GM12878 (cell line): Measurements from ENCODE around the gene SGMS1. TPM values are rescaled to one million over a fixed set of nuclear protein-coding genes. Genes with fewer than 3 reads are reported as not detected.

Experiments
- ATAC-seq: fragments of 200-7000 bp; cut with Tn5 transposase; 3 replicates; pipeline ENCODE4 v1.9.1; 2020; ENCODE audit warnings: mild to moderate bottlenecking, moderate library complexity
- BruUV-seq: library from RNA; stranded (reverse); fragments of 400-500 nt; replicated peaks from 2 replicates; lab custom pipeline; 2021; lab: Mats Ljungman, UMichigan
- CTCF ChIA-PET: fragments of 300-600 bp; sonication (Branson Sonifier 250); formaldehyde crosslinking; extraction: SDS; loops from one replicate; lab custom pipeline; 2021; ENCODE audit warnings: inconsistent platforms; lab: Yijun Ruan, JAX
- POLR2A ChIA-PET: fragments of 350-600 bp; formaldehyde crosslinking; extraction: SDS; loops from one replicate; lab custom pipeline; 2021; ENCODE audit warnings: inconsistent platforms; lab: Charles Lee
- RAD21 ChIA-PET: fragments of 300-600 bp; sonication (Branson Sonifier 250); formaldehyde crosslinking; loops from one replicate; lab custom pipeline; 2023; ENCODE audit warnings: antibody characterized with exemption; ENCODE audit not compliant: unreplicated experiment; lab: Charles Lee
- SMC1A ChIA-PET: fragments of 300-600 bp; sonication (Branson Sonifier 250); formaldehyde crosslinking; loops from one replicate; lab custom pipeline; 2023; ENCODE audit not compliant: unreplicated experiment, uncharacterized antibody; lab: Charles Lee
- DNase-seq: peaks from one replicate; pipeline ENCODE4 v3.0.0-alpha.2; 2011; ENCODE audit warnings: low read depth, low spot score
- FAIRE-seq: peaks from 3 replicates; lab custom pipeline; 2011; peaks lifted over from hg19 to GRCh38; lab: Jason Lieb, UNC
- H2AFZ ChIP-seq: 2 replicates; pipeline ENCODE4 v1.6.0; 2011; ENCODE audit warnings: low read depth, low read length, control low read depth; ENCODE audit not compliant: control insufficient read depth
- H3K27ac ChIP-seq: 2 replicates; pipeline ENCODE4 v1.5.1; 2011; ENCODE audit warnings: control low read depth; ENCODE audit not compliant: control insufficient read depth, insufficient read depth
- H3K27me3 ChIP-seq, 2 experiments: replicated peaks in 1 of 2; 2 replicates each; pipeline versions ENCODE4 v1.6.0 to v1.6.1; 2011; ENCODE audit warnings: low read length in 1 of 2; ENCODE audit not compliant: control insufficient read depth in 2 of 2, insufficient read depth in 2 of 2
- H3K36me3 ChIP-seq, 2 experiments: 2 replicates each; pipeline ENCODE4 v1.5.1; 2011; ENCODE audit warnings: low read length in 1 of 2; ENCODE audit not compliant: control insufficient read depth in 2 of 2, insufficient read depth in 2 of 2
- H3K4me1 ChIP-seq: 2 replicates; pipeline ENCODE4 v1.6.1; 2011; ENCODE audit warnings: mild to moderate bottlenecking, low read length, moderate library complexity, mixed read lengths; ENCODE audit not compliant: control insufficient read depth, insufficient read depth
- H3K4me2 ChIP-seq: 2 replicates; pipeline ENCODE4 v1.6.0; 2011; ENCODE audit warnings: control low read depth; ENCODE audit not compliant: control insufficient read depth, insufficient read depth
- H3K4me3 ChIP-seq: fragments of 200-600 bp; sonication (generic); 2 replicates; pipeline ENCODE4 v1.5.1; 2016
- H3K79me2 ChIP-seq: 2 replicates; pipeline ENCODE4 v1.6.0; 2011; ENCODE audit warnings: low read length; ENCODE audit not compliant: control insufficient read depth, insufficient read depth
- H3K9ac ChIP-seq: 2 replicates; pipeline ENCODE4 v1.8.0; 2011; ENCODE audit warnings: low read length, control low read depth, mixed read lengths; ENCODE audit not compliant: control insufficient read depth, insufficient read depth
- H3K9me3 ChIP-seq: replicated peaks from 3 replicates; pipeline ENCODE4 v1.5.1; 2011; ENCODE audit warnings: mild to moderate bottlenecking, low read length; ENCODE audit not compliant: control insufficient read depth, insufficient read depth
- H4K20me1 ChIP-seq: 2 replicates; pipeline ENCODE4 v1.6.0; 2011; ENCODE audit not compliant: control insufficient read depth, insufficient read depth
- BMI1 ChIP-seq: fragments of 450-650 bp; IDR thresholded peaks from 2 replicates; pipeline ENCODE4 v1.6.1; 2016; ENCODE audit warnings: mild to moderate bottlenecking, moderate library complexity, borderline replicate concordance
- CBX3 ChIP-seq: fragments of 200-600 bp; sonication (generic); IDR thresholded peaks from 2 replicates; pipeline ENCODE4 v1.6.1; 2016; ENCODE audit warnings: low read depth, borderline replicate concordance
- CREB1 ChIP-seq: IDR thresholded peaks from 2 replicates; pipeline ENCODE4 v1.6.1; 2012; ENCODE audit warnings: low read depth, mild to moderate bottlenecking, inconsistent platforms
- EED ChIP-seq: sonication (generic); IDR thresholded peaks from 2 replicates; pipeline ENCODE4 v1.6.1; 2016; ENCODE audit warnings: antibody characterized with exemption, low read depth
- NR2C1 ChIP-seq: fragments of 450-650 bp; IDR thresholded peaks from 2 replicates; pipeline ENCODE4 v1.6.1; 2017; ENCODE audit warnings: antibody characterized with exemption, mild to moderate bottlenecking, moderate library complexity
- SIX5 ChIP-seq: IDR thresholded peaks from 2 replicates; pipeline ENCODE4 v1.6.1; 2011; ENCODE audit warnings: mild to moderate bottlenecking, low read depth, low read length, moderate library complexity; ENCODE audit not compliant: severe bottlenecking
- SREBF2 ChIP-seq: IDR thresholded peaks from 2 replicates; pipeline ENCODE4 v1.6.1; 2012; ENCODE audit warnings: mild to moderate bottlenecking, low read length
- SRF ChIP-seq, 2 experiments: IDR thresholded peaks; 2 replicates each; pipeline ENCODE4 v1.6.1; 2011; ENCODE audit warnings: low read depth in 2 of 2, low read length in 2 of 2, mild to moderate bottlenecking in 1 of 2, moderate library complexity in 1 of 2
- STAT3 ChIP-seq: IDR thresholded peaks from 2 replicates; pipeline ENCODE4 v1.6.1; 2011; ENCODE audit warnings: low read depth, low read length, improper control_type of control experiment
- TARDBP ChIP-seq: IDR thresholded peaks from 2 replicates; pipeline ENCODE4 v1.6.1; 2016; ENCODE audit warnings: borderline replicate concordance
- TCF3 ChIP-seq: IDR thresholded peaks from 2 replicates; pipeline ENCODE4 v1.6.1; 2012; ENCODE audit warnings: low read depth, mild to moderate bottlenecking, low read length, borderline replicate concordance; ENCODE audit not compliant: insufficient read depth
- in situ Hi-C: fragments of 300-500 bp; cut with MboI; formaldehyde crosslinking; loops from 9 replicates; pipeline ENCODE4 v1.14.3; 2018; ENCODE audit warnings: mixed read lengths
- intact Hi-C: fragments of 100-400 bp; cut with micrococcal nuclease; formaldehyde crosslinking; loops from one replicate; pipeline ENCODE4 v1.14.2; 2022; ENCODE audit not compliant: unreplicated experiment
- polyA plus RNA-seq, 11 experiments: library from polyadenylated mRNA; depleted of rRNA in 4 of 11; unstranded in 6 of 11; stranded (reverse) in 5 of 11; fragments of >200 nt; fragmentation: Nextera tagmentation in 4 of 11; fragmentation: Illumina TruSeq in 1 of 11; extraction: Ambion mirVana in 4 of 11; extraction: Trizol in 1 of 11; gene quantifications; 1 replicate in 1 of 11; 2 replicates in 10 of 11; pipeline versions ENCODE4 v1.2.1 to v1.2.3, GENCODE V29; 2011 to 2016; ENCODE audit warnings: inconsistent platforms in 2 of 11, missing spikeins in 2 of 11, low read depth in 1 of 11
- total RNA-seq, 4 experiments: library from RNA; depleted of rRNA in 3 of 4; stranded (reverse); fragments of >200 nt in 3 of 4; fragmentation: Illumina TruSeq in 1 of 4; extraction: Trizol in 1 of 4; gene quantifications; 2 replicates each; pipeline versions ENCODE4 v1.2.1 to v1.2.3, GENCODE V29; 2013 to 2021
- TF ChIP-seq, protein P1 (sequence below): fragments of 450-650 bp; IDR thresholded peaks from 2 replicates; pipeline ENCODE4 v1.6.1; 2016; ENCODE audit warnings: mild to moderate bottlenecking
- TF ChIP-seq, protein P2 (sequence below): IDR thresholded peaks from 2 replicates; pipeline ENCODE4 v1.6.1; 2011; ENCODE audit warnings: low read depth, low read length, improper control_type of control experiment, borderline replicate concordance
- TF ChIP-seq, protein P3 (sequence below), 3 experiments: IDR thresholded peaks in 2 of 3; conservative IDR thresholded peaks in 1 of 3; 2 replicates each; pipeline ENCODE4 v1.5.1; 2011; ENCODE audit warnings: low read depth in 3 of 3, low read length in 3 of 3, mild to moderate bottlenecking in 3 of 3, control low read depth in 2 of 3, moderate library complexity in 2 of 3, inconsistent platforms in 1 of 3, mixed read lengths in 1 of 3; ENCODE audit not compliant: control insufficient read depth in 2 of 3, insufficient read depth in 1 of 3; ENCODE audit errors: extremely low read depth in 1 of 3
- TF ChIP-seq, protein P4 (sequence below): IDR thresholded peaks from 2 replicates; pipeline ENCODE4 v1.6.1; 2011; ENCODE audit warnings: borderline replicate concordance, low read depth, mild to moderate bottlenecking, moderate library complexity, low read length; ENCODE audit not compliant: insufficient read depth, poor library complexity, severe bottlenecking
- TF ChIP-seq, protein P5 (sequence below): fragments of 450-650 bp; IDR thresholded peaks from 2 replicates; pipeline ENCODE4 v1.6.1; 2018; ENCODE audit warnings: mild to moderate bottlenecking, low read depth, moderate library complexity; ENCODE audit not compliant: partially characterized antibody

SGMS1 gene
- total and polyA plus RNA-seq, 10 of the 15 experiments (the other 5 are each of a cell fraction or from before 2014, with no cell fraction given), result 1.4 to 14.5 (median 4.9) TPM

DNA sequence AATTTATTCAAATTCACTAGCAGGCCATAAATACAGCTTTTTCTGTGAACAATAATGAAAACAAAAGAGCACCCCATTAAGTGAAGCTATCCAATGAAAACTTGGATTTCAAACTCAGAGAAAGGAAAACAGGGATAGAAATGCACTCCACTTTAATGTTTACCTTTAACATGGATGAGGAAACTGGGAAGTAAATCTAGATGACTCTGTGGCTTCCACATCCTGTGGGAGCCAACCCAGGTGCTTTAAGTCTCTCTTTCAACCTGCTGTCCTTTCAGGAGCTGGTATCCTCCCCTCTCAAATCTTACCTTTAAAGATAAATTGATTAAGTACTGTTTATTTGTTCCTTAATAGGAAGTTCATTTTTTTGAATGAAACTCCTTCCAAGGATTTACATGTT, 21.5 kb upstream of the SGMS1 start:
- no peaks in the 10 kb centered on the region for H3K36me3 ChIP-seq
- H2AFZ ChIP-seq, result no peak overlapping the region
- no peaks in the 10 kb centered on the region for H3K9me3 ChIP-seq
- H3K27me3 ChIP-seq, result no peaks in the 10 kb centered on the region
- ChIA-PET SMC1A (interaction anchor here (0.8 to 2.4 kb wide), 6 partner anchors 8 to 79 kb away, joined by 3 to 11 read pairs (median 4); partner anchors contain the start of gene SGMS1), RAD21 (interaction anchor here (0.8 to 2.1 kb wide), 3 partner anchors 21 to 369 kb away, joined by 3 to 7 read pairs (median 4); no protein-coding TSS in a partner anchor), POLR2A (no interaction called here), CTCF (interaction anchor here (1.8 to 2.4 kb wide), 3 partner anchors 9 to 228 kb away, joined by 5 to 11 read pairs (median 8); no protein-coding TSS in a partner anchor)
- H3K4me1 ChIP-seq, result peaks cover 16% of the 10 kb centered on the region
- FAIRE-seq, result no peak
- no peak for ATAC-seq
- H3K4me2 ChIP-seq, result no peak overlapping the region
- H3K9ac ChIP-seq, result no peak overlapping the region
- no peaks in the 10 kb centered on the region for H4K20me1 ChIP-seq
- no TSS peak for BruUV-seq
- in situ Hi-C loops (loop anchor here (25.0 kb wide), 1 partner anchor 1458 kb away; the partner anchor contains the start of gene TMEM273), intact Hi-C loops (no loop called here)
- no peak for DNase-seq
- no peak overlapping the region for H3K27ac ChIP-seq
- H3K79me2 ChIP-seq, result no peaks in the 10 kb centered on the region
- no peak overlapping the region for H3K4me3 ChIP-seq
- TF ChIP-seq CREB1 (no peak), SIX5 (no peak), SREBF2 (no peak), BMI1 (no peak), SRF (IDR thresholded peaks at IDR 0.05; ENCODE audit: low read depth in 2 of 2, low read length in 2 of 2) (no peak), CBX3 (no peak), TARDBP (no peak), STAT3 (no peak), TCF3 (no peak), EED (no peak), NR2C1 (no peak)
- TF ChIP-seq, protein P1, sequence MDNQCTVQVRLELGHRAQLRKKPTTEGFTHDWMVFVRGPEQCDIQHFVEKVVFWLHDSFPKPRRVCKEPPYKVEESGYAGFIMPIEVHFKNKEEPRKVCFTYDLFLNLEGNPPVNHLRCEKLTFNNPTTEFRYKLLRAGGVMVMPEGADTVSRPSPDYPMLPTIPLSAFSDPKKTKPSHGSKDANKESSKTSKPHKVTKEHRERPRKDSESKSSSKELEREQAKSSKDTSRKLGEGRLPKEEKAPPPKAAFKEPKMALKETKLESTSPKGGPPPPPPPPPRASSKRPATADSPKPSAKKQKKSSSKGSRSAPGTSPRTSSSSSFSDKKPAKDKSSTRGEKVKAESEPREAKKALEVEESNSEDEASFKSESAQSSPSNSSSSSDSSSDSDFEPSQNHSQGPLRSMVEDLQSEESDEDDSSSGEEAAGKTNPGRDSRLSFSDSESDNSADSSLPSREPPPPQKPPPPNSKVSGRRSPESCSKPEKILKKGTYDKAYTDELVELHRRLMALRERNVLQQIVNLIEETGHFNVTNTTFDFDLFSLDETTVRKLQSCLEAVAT, result no peak
- TF ChIP-seq, protein P2, sequence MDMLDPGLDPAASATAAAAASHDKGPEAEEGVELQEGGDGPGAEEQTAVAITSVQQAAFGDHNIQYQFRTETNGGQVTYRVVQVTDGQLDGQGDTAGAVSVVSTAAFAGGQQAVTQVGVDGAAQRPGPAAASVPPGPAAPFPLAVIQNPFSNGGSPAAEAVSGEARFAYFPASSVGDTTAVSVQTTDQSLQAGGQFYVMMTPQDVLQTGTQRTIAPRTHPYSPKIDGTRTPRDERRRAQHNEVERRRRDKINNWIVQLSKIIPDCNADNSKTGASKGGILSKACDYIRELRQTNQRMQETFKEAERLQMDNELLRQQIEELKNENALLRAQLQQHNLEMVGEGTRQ, result no peak
- TF ChIP-seq, protein P3, sequence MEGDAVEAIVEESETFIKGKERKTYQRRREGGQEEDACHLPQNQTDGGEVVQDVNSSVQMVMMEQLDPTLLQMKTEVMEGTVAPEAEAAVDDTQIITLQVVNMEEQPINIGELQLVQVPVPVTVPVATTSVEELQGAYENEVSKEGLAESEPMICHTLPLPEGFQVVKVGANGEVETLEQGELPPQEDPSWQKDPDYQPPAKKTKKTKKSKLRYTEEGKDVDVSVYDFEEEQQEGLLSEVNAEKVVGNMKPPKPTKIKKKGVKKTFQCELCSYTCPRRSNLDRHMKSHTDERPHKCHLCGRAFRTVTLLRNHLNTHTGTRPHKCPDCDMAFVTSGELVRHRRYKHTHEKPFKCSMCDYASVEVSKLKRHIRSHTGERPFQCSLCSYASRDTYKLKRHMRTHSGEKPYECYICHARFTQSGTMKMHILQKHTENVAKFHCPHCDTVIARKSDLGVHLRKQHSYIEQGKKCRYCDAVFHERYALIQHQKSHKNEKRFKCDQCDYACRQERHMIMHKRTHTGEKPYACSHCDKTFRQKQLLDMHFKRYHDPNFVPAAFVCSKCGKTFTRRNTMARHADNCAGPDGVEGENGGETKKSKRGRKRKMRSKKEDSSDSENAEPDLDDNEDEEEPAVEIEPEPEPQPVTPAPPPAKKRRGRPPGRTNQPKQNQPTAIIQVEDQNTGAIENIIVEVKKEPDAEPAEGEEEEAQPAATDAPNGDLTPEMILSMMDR (IDR thresholded peaks at IDR 0.05 in 2 of 3, conservative IDR thresholded peaks at IDR 0.05 in 1 of 3; ENCODE audit: control insufficient read depth in 2 of 3, extremely low read depth in 1 of 3, insufficient read depth in 1 of 3, low read depth in 3 of 3, low read length in 3 of 3), result no peak
- TF ChIP-seq, protein P4, sequence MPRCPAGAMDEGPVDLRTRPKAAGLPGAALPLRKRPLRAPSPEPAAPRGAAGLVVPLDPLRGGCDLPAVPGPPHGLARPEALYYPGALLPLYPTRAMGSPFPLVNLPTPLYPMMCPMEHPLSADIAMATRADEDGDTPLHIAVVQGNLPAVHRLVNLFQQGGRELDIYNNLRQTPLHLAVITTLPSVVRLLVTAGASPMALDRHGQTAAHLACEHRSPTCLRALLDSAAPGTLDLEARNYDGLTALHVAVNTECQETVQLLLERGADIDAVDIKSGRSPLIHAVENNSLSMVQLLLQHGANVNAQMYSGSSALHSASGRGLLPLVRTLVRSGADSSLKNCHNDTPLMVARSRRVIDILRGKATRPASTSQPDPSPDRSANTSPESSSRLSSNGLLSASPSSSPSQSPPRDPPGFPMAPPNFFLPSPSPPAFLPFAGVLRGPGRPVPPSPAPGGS, result no peak
- TF ChIP-seq, protein P5, sequence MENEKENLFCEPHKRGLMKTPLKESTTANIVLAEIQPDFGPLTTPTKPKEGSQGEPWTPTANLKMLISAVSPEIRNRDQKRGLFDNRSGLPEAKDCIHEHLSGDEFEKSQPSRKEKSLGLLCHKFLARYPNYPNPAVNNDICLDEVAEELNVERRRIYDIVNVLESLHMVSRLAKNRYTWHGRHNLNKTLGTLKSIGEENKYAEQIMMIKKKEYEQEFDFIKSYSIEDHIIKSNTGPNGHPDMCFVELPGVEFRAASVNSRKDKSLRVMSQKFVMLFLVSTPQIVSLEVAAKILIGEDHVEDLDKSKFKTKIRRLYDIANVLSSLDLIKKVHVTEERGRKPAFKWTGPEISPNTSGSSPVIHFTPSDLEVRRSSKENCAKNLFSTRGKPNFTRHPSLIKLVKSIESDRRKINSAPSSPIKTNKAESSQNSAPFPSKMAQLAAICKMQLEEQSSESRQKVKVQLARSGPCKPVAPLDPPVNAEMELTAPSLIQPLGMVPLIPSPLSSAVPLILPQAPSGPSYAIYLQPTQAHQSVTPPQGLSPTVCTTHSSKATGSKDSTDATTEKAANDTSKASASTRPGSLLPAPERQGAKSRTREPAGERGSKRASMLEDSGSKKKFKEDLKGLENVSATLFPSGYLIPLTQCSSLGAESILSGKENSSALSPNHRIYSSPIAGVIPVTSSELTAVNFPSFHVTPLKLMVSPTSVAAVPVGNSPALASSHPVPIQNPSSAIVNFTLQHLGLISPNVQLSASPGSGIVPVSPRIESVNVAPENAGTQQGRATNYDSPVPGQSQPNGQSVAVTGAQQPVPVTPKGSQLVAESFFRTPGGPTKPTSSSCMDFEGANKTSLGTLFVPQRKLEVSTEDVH, result no peak
